Stimulated activated CD4-positive, alpha-beta T cell treated with anti-CD3 and anti-CD28 coated beads, Interleukin-4, amount 100 ng/mL, for 1 hour (primary cell): ENCODE results near the gene DALRD3.

ENCODE experiments used
- DNase-seq: peaks from one replicate; pipeline ENCODE4 v3.0.0-alpha.2; 2020

Gene DALRD3

GRCh38 chr3:48974076-48974864 lies 44.1 kb downstream of the DALRD3 start:
- DNase-seq: no peak

- DNase-seq: no peak
Measured at GRCh38 chr3:48970586-48970985, 47.8 kb downstream of the DALRD3 start.

DNA sequence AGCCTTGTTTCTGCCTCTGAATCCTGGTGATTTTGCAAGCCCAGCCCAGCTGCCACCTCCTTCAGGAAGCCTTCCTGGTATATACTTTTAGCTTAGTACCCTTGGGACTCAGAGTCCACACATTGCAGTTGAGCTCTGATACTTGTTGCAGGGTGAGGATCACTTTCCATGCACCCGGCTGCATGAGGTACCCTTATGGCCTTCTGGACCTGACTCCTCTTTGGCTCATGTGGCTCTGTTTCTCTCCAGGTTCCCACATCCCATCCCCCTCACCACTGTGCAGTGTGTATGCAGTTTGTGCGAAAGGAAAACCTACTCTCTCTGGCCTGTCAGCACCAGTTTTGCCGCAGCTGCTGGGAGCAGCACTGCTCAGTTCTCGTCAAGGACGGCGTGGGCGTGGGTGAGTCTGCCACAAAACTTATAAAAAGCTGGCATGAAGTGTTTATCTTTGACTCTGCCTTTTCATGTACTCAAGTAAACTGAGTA lies 51.5 kb downstream of the DALRD3 start:
- peak; percentile 57 for DNase-seq

DNA sequence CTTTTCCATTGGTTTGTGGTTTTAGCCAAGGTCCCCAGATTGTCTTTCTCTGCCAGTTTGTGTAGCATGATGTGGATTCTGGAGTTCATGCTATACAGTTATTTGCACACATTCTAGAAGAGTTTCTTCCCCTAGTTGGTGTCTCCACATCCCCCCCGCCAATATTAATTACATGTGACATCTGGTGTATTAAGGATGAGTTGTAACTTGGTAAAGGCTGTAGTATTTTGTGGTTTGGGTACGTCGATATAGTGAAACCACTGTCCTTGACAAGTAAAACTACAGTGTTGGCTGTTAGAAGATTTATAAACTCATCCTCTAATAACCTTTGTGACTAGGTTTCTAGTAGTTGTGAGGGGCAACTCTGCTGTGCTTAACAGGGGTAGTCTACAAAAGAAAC lies 52.0 kb downstream of the DALRD3 start:
- DNase-seq: no peak
